Mesothelial cell of epicardium (in vitro differentiated cells): Measurements from ENCODE around the gene TPRG1L. TPM values are rescaled to one million over a fixed set of nuclear protein-coding genes. Genes with fewer than 3 reads are reported as not detected.

Source experiments
- DNase-seq, 2 experiments: peaks; one replicate each; pipeline ENCODE4 v3.0.0; 2021; ENCODE audit warnings: low spot score in 2 of 2; ENCODE audit not compliant: unreplicated experiment in 2 of 2
- H3K27ac Mint-ChIP-seq: 2 replicates; pipeline ENCODE4 v1.8.0; 2021; ENCODE audit warnings: mixed read lengths
- H3K27me3 Mint-ChIP-seq: 2 replicates; pipeline ENCODE4 v1.8.0; 2021; ENCODE audit warnings: low read depth, mixed read lengths
- H3K36me3 Mint-ChIP-seq: 2 replicates; pipeline ENCODE4 v1.8.0; 2021; ENCODE audit warnings: mixed read lengths
- H3K4me1 Mint-ChIP-seq: 2 replicates; pipeline ENCODE4 v1.8.0; 2021; ENCODE audit warnings: mixed read lengths
- H3K4me3 Mint-ChIP-seq: 2 replicates; pipeline ENCODE4 v1.8.0; 2021; ENCODE audit warnings: mild to moderate bottlenecking, moderate library complexity, mixed read lengths
- H3K9me3 Mint-ChIP-seq: 2 replicates; pipeline ENCODE4 v1.8.0; 2021; ENCODE audit warnings: mixed read lengths
- CTCF ChIP-seq: fragments of 200-600 bp; sonication (generic); IDR thresholded peaks from one replicate; pipeline ENCODE4 v1.5.0; 2021; ENCODE audit warnings: antibody characterized with exemption; ENCODE audit not compliant: unreplicated experiment
- total RNA-seq: library from RNA; stranded (reverse); gene quantifications from 3 replicates; pipeline ENCODE4 v1.2.1, GENCODE V29; 2021

TPRG1L gene
- total RNA-seq, 1 donor from 2014 or later: 15.7 TPM

- H3K4me3 Mint-ChIP-seq: no peak overlapping the region
- no peaks in the 10 kb centered on the region for H3K36me3 Mint-ChIP-seq
- H3K9me3 Mint-ChIP-seq: no peaks in the 10 kb centered on the region
- peaks cover 4% of the 10 kb centered on the region for H3K4me1 Mint-ChIP-seq
- no peak for TF ChIP-seq CTCF
- no peak overlapping the region for H3K27ac Mint-ChIP-seq
- peaks cover 28% of the 10 kb centered on the region for H3K27me3 Mint-ChIP-seq
- no peak for DNase-seq
Measured at GRCh38 chr1:3676581-3677470, 52.0 kb downstream of the TPRG1L start.

- H3K4me1 Mint-ChIP-seq: peaks cover 4% of the 10 kb centered on the region
- no peak overlapping the region for H3K4me3 Mint-ChIP-seq
- H3K9me3 Mint-ChIP-seq: no peaks in the 10 kb centered on the region
- H3K27ac Mint-ChIP-seq: no peak overlapping the region
- DNase-seq: no peak
- no peak for TF ChIP-seq CTCF
- peaks cover 22% of the 10 kb centered on the region for H3K27me3 Mint-ChIP-seq
- no peaks in the 10 kb centered on the region for H3K36me3 Mint-ChIP-seq
Measured at GRCh38 chr1:3677484-3677883, 52.7 kb downstream of the TPRG1L start.

- Mint-ChIP-seq H3K4me1 (peaks cover 1% of the 10 kb centered on the region), H3K36me3 (no peaks in the 10 kb centered on the region), H3K9me3 (no peaks in the 10 kb centered on the region), H3K27ac (no peak overlapping the region), H3K27me3 (peaks cover 18% of the 10 kb centered on the region), H3K4me3 (no peak overlapping the region)
- DNase-seq: no peak
- no peak for TF ChIP-seq CTCF
Measured at GRCh38 chr1:3678361-3679097, 53.7 kb downstream of the TPRG1L start.

GRCh38 chr1:3679098-3679555 lies 54.3 kb downstream of the TPRG1L start:
- DNase-seq: no peak
- H3K4me3 Mint-ChIP-seq: no peak overlapping the region
- no peaks in the 10 kb centered on the region for H3K4me1 Mint-ChIP-seq
- no peak for TF ChIP-seq CTCF
- no peak overlapping the region for H3K27ac Mint-ChIP-seq
- peaks cover 18% of the 10 kb centered on the region for H3K27me3 Mint-ChIP-seq
- no peaks in the 10 kb centered on the region for H3K9me3 Mint-ChIP-seq
- no peaks in the 10 kb centered on the region for H3K36me3 Mint-ChIP-seq

Other genes starting within 250 kb of the TPRG1L start
- gene ARHGEF16, start 170.3 kb upstream of the TPRG1L start, total RNA-seq: 20.1 to 20.3 TPM (median 20.3 TPM) in 3 replicates
- 194 to 209 TPM (median 204 TPM) in 3 replicates for gene MEGF6, start 13.5 kb upstream of the TPRG1L start, total RNA-seq
- gene WRAP73, start 25.1 kb downstream of the TPRG1L start, total RNA-seq: 20.8 to 26.4 TPM (median 21.4 TPM) in 3 replicates
- 1.0 to 1.4 TPM (median 1.2 TPM) in 3 replicates for gene TP73, start 27.5 kb downstream of the TPRG1L start, total RNA-seq
- gene CCDC27, start 127.4 kb downstream of the TPRG1L start, total RNA-seq: not detected in 3 replicates
- 10.1 to 12.1 TPM (median 11.6 TPM) in 3 replicates for gene SMIM1, start 147.7 kb downstream of the TPRG1L start, total RNA-seq
- 55.4 to 61.9 TPM (median 55.9 TPM) in 3 replicates for gene LRRC47, start 171.5 kb downstream of the TPRG1L start, total RNA-seq
- gene CEP104, start 232.2 kb downstream of the TPRG1L start, total RNA-seq: 32.2 to 37.0 TPM (median 35.2 TPM) in 3 replicates
- 10.7 to 11.0 TPM (median 10.9 TPM) in 3 replicates for gene DFFB, start 232.5 kb downstream of the TPRG1L start, total RNA-seq